ENCODE measurements around the gene AP2B1. TPM values are rescaled to one million over a fixed set of nuclear protein-coding genes. Genes with fewer than 3 reads are reported as not detected.

Gene AP2B1
- total and polyA plus RNA-seq, 2 experiments from 2014 or later, result 54.7 to 90.9 TPM

GRCh38 chr17:35745749-35746320 is 158.7 kb downstream of the AP2B1 start:
- Histone ChIP-seq H3K9me3 (ENCODE audit: low read depth) (no peaks in the 10 kb centered on the region), H3K27ac (no peak overlapping the region), H3K4me3 (no peak overlapping the region), H3K27me3 (no peaks in the 10 kb centered on the region), H3K36me3 (no peaks in the 10 kb centered on the region), H3K4me1 (ENCODE audit: low read depth) (no peaks in the 10 kb centered on the region)
- no peak for DNase-seq (ENCODE audit: low read depth in 1 of 2, low spot score in 1 of 2)
- no peak for TF ChIP-seq CTCF (IDR thresholded peaks at IDR 0.05; ENCODE audit: low read depth, low read length)

- H3K4me1 ChIP-seq (ENCODE audit: low read depth), result no peaks in the 10 kb centered on the region
- no peaks in the 10 kb centered on the region for H3K36me3 ChIP-seq
- no peak overlapping the region for H3K4me3 ChIP-seq
- no peaks in the 10 kb centered on the region for H3K27me3 ChIP-seq
- peak; percentile 76 for TF ChIP-seq CTCF (IDR thresholded peaks at IDR 0.05; ENCODE audit: low read depth, low read length)
- peak; percentile 87 to 88 for DNase-seq (ENCODE audit: low read depth in 1 of 2, low spot score in 1 of 2)
- no peak overlapping the region for H3K27ac ChIP-seq
- H3K9me3 ChIP-seq (ENCODE audit: low read depth), result no peaks in the 10 kb centered on the region
Observed at GRCh38 chr17:35747540-35748017, 160.5 kb downstream of the AP2B1 start.

- H3K4me1 ChIP-seq (ENCODE audit: low read depth), result no peaks in the 10 kb centered on the region
- H3K4me3 ChIP-seq, result no peak overlapping the region
- peak in 1 of 2 donors; percentile 26 for DNase-seq (ENCODE audit: low read depth in 1 of 2, low spot score in 1 of 2)
- H3K9me3 ChIP-seq (ENCODE audit: low read depth), result no peaks in the 10 kb centered on the region
- no peak for TF ChIP-seq CTCF (IDR thresholded peaks at IDR 0.05; ENCODE audit: low read depth, low read length)
- no peaks in the 10 kb centered on the region for H3K27me3 ChIP-seq
- H3K27ac ChIP-seq, result no peak overlapping the region
- no peaks in the 10 kb centered on the region for H3K36me3 ChIP-seq
Observed at GRCh38 chr17:35748341-35748841, 161.3 kb downstream of the AP2B1 start.

GRCh38 chr17:35748979-35749378 is 161.9 kb downstream of the AP2B1 start:
- no peak for TF ChIP-seq CTCF (IDR thresholded peaks at IDR 0.05; ENCODE audit: low read depth, low read length)
- no peak overlapping the region for H3K4me3 ChIP-seq
- H3K27me3 ChIP-seq, result no peaks in the 10 kb centered on the region
- no peak for DNase-seq (ENCODE audit: low read depth in 1 of 2, low spot score in 1 of 2)
- H3K4me1 ChIP-seq (ENCODE audit: low read depth), result no peaks in the 10 kb centered on the region
- no peaks in the 10 kb centered on the region for H3K9me3 ChIP-seq (ENCODE audit: low read depth)
- H3K36me3 ChIP-seq, result no peaks in the 10 kb centered on the region
- H3K27ac ChIP-seq, result no peak overlapping the region

- Histone ChIP-seq H3K9me3 (ENCODE audit: low read depth) (no peaks in the 10 kb centered on the region), H3K27me3 (no peaks in the 10 kb centered on the region), H3K4me1 (ENCODE audit: low read depth) (no peaks in the 10 kb centered on the region), H3K27ac (no peak overlapping the region), H3K36me3 (no peaks in the 10 kb centered on the region), H3K4me3 (no peak overlapping the region)
- DNase-seq (ENCODE audit: low read depth in 1 of 2, low spot score in 1 of 2), result peak in 1 of 2 donors; percentile 60
- no peak for TF ChIP-seq CTCF (IDR thresholded peaks at IDR 0.05; ENCODE audit: low read depth, low read length)
Observed at GRCh38 chr17:35749560-35750412, 162.7 kb downstream of the AP2B1 start.
